HepG2 (cell line): ENCODE results near the gene NPB. TPM values are rescaled to one million over a fixed set of nuclear protein-coding genes. Genes with fewer than 3 reads are reported as not detected.
A peak's percentile ranks its signal among the peaks of the same experiment; 100 is the strongest.

Experiments
- CSRNP2 ChIP-seq: sonication (generic); formaldehyde crosslinking; conservative IDR thresholded peaks from 2 replicates; pipeline ENCODE4 v1.8.0; 2022; ENCODE audit warnings: low read depth, missing genetic modification reagents
- EHMT2 ChIP-seq: fragments of 200-600 bp; sonication (generic); IDR thresholded peaks from 2 replicates; pipeline ENCODE4 v1.7.0; 2017; ENCODE audit warnings: antibody characterized with exemption, low read depth, low read length, borderline replicate concordance
- ESRRA ChIP-seq: sonication (generic); formaldehyde crosslinking; IDR thresholded peaks from 2 replicates; pipeline ENCODE4 v1.5.1; 2020; ENCODE audit warnings: mild to moderate bottlenecking, low read depth, missing genetic modification reagents
- FOXO1 ChIP-seq: sonication (generic); formaldehyde crosslinking; IDR thresholded peaks from 2 replicates; pipeline ENCODE4 v1.4.0; 2020; ENCODE audit warnings: missing genetic modification reagents
- GZF1 ChIP-seq: sonication (generic); formaldehyde crosslinking; IDR thresholded peaks from 2 replicates; pipeline ENCODE4 v1.5.1; 2020; ENCODE audit warnings: mild to moderate bottlenecking, missing genetic modification reagents
- KMT2B ChIP-seq: IDR thresholded peaks from 2 replicates; pipeline ENCODE4 v1.6.1; 2016; ENCODE audit warnings: missing genetic modification reagents, missing compliant biosample characterization
- MNT ChIP-seq: fragments of 450-650 bp; IDR thresholded peaks from 2 replicates; pipeline ENCODE4 v1.6.1; 2016
- NCOA2 ChIP-seq: sonication (generic); formaldehyde crosslinking; IDR thresholded peaks from 2 replicates; pipeline ENCODE4 v1.8.0; 2022; ENCODE audit warnings: inconsistent platforms
- NFAT5 ChIP-seq: sonication (generic); formaldehyde crosslinking; IDR thresholded peaks from 2 replicates; pipeline ENCODE4 v1.4.0; 2020; ENCODE audit warnings: missing genetic modification reagents
- SIX4 ChIP-seq: sonication (generic); formaldehyde crosslinking; IDR thresholded peaks from 2 replicates; pipeline ENCODE4 v1.4.0; 2020; ENCODE audit warnings: missing genetic modification reagents
- SMAD3 ChIP-seq: sonication (generic); formaldehyde crosslinking; IDR thresholded peaks from 2 replicates; pipeline ENCODE4 v1.4.0; 2020; ENCODE audit warnings: missing genetic modification reagents
- SMC3 ChIP-seq: IDR thresholded peaks from 2 replicates; pipeline ENCODE4 v1.6.1; 2011; ENCODE audit warnings: low read length, improper control_type of control experiment
- STAG1 ChIP-seq: sonication (generic); formaldehyde crosslinking; IDR thresholded peaks from 2 replicates; pipeline ENCODE4 v1.4.0; 2020; ENCODE audit warnings: missing genetic modification reagents
- ZNF350 ChIP-seq: sonication (generic); formaldehyde crosslinking; IDR thresholded peaks from 2 replicates; pipeline ENCODE4 v1.4.0; 2020; ENCODE audit warnings: mild to moderate bottlenecking, low read depth, missing genetic modification reagents, borderline replicate concordance
- ZNF558 ChIP-seq: sonication (generic); formaldehyde crosslinking; IDR thresholded peaks from 2 replicates; pipeline ENCODE4 v1.9.0; 2022; ENCODE audit warnings: mild to moderate bottlenecking, missing genetic modification reagents, borderline replicate concordance
- ZNF609 ChIP-seq: sonication (generic); formaldehyde crosslinking; IDR thresholded peaks from 2 replicates; pipeline ENCODE4 v1.4.0; 2020; ENCODE audit warnings: mild to moderate bottlenecking, missing genetic modification reagents, borderline replicate concordance
- ZNF841 ChIP-seq: sonication (generic); formaldehyde crosslinking; IDR thresholded peaks from 2 replicates; pipeline ENCODE4 v1.8.1; 2023; ENCODE audit warnings: missing genetic modification reagents, borderline replicate concordance
- polyA plus RNA-seq, 8 experiments: library from polyadenylated mRNA; depleted of rRNA in 3 of 8; stranded (reverse) in 7 of 8; unstranded in 1 of 8; fragments of >200 nt; fragmentation: Illumina TruSeq in 4 of 8; extraction: Trizol in 4 of 8; gene quantifications; 2 replicates each; pipeline versions ENCODE4 v1.2.1 to v1.2.3, GENCODE V29; 2011 to 2016; ENCODE audit warnings: low read depth in 4 of 8, missing spikeins in 1 of 8, mixed read lengths in 1 of 8; ENCODE audit not compliant: insufficient read depth in 1 of 8
- total RNA-seq, 5 experiments: library from RNA; depleted of rRNA; stranded (reverse); fragments of >200 nt; fragmentation: Illumina TruSeq; extraction: Trizol; gene quantifications; 2 replicates each; pipeline ENCODE4 v1.2.3, GENCODE V29; 2016; ENCODE audit warnings: low read depth in 1 of 5

The NPB gene
- total and polyA plus RNA-seq, 2 of the 13 experiments (the other 11 are each of a cell fraction or from before 2014, with no cell fraction given): 0.11 to 0.93 TPM

- no peak for TF ChIP-seq SMAD3 (CRISPR knock-in tag)
- no peak for TF ChIP-seq EHMT2
- no peak for TF ChIP-seq STAG1 (CRISPR knock-in tag)
- no peak for TF ChIP-seq NFAT5 (CRISPR knock-in tag)
- peak; percentile 68 for TF ChIP-seq GZF1 (CRISPR knock-in tag)
- TF ChIP-seq ZNF841 (CRISPR knock-in tag): no peak
- TF ChIP-seq CSRNP2 (CRISPR knock-in tag): 0 out of 2 replicates have a peak, but pooled peaks have one; percentile 10
- 0 out of 2 replicates have a peak, but pooled peaks have one; percentile 12 for TF ChIP-seq NCOA2 (CRISPR knock-in tag)
- no peak; the same call in 1 of the 2 replicates for TF ChIP-seq KMT2B
- no peak for TF ChIP-seq ZNF558 (CRISPR knock-in tag)
- no peak; the same call in 1 of the 2 replicates for TF ChIP-seq ZNF350 (CRISPR knock-in tag)
- no peak for TF ChIP-seq FOXO1 (CRISPR knock-in tag)
- TF ChIP-seq SIX4 (CRISPR knock-in tag): no peak; the same call in 1 of the 2 replicates
- no peak for TF ChIP-seq SMC3
- TF ChIP-seq ESRRA (CRISPR knock-in tag): no peak
- no peak for TF ChIP-seq MNT
- no peak for TF ChIP-seq ZNF609
These were observed 33.9 kb upstream of the NPB start (continued) for GRCh38 chr17:81867991-81868673.
